C4-2B (cell line): ENCODE measurements around the gene TMEM123.
A peak's percentile ranks its signal among the peaks of the same experiment; 100 is the strongest.

Source experiments
- H3K27ac ChIP-seq: fragments of 450-650 bp; 2 replicates; pipeline ENCODE4 v1.5.1; 2017
- ZFX ChIP-seq: fragments of 450-650 bp; IDR thresholded peaks from 2 replicates; pipeline ENCODE4 v1.6.1; 2017
- TF ChIP-seq, protein P1 (sequence below): fragments of 450-650 bp; conservative IDR thresholded peaks from 2 replicates; pipeline ENCODE4 v1.5.1; 2017; ENCODE audit warnings: mild to moderate bottlenecking

TMEM123 gene

DNA sequence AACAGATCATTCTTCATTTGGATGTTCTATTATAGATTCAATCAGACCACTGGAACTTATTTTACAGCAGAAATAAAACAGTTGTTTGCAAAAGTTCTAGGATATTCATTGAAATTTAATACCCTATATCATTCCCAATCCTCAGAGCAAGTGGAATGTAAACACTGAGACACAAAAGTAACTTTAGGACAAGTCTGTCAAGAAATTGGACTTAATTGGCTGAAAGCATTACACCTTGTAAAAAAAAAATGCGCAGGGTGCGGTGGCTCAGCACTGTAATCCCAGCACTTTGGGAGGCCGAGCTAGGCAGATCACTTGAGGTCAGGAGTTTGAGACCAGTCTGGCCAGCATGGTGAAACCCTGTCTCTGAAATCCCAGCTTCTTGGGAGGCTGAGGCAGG is 29.9 kb upstream of the TMEM123 start:
- TF ChIP-seq, protein P1, sequence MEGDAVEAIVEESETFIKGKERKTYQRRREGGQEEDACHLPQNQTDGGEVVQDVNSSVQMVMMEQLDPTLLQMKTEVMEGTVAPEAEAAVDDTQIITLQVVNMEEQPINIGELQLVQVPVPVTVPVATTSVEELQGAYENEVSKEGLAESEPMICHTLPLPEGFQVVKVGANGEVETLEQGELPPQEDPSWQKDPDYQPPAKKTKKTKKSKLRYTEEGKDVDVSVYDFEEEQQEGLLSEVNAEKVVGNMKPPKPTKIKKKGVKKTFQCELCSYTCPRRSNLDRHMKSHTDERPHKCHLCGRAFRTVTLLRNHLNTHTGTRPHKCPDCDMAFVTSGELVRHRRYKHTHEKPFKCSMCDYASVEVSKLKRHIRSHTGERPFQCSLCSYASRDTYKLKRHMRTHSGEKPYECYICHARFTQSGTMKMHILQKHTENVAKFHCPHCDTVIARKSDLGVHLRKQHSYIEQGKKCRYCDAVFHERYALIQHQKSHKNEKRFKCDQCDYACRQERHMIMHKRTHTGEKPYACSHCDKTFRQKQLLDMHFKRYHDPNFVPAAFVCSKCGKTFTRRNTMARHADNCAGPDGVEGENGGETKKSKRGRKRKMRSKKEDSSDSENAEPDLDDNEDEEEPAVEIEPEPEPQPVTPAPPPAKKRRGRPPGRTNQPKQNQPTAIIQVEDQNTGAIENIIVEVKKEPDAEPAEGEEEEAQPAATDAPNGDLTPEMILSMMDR: no peak
- TF ChIP-seq ZFX: no peak

DNA sequence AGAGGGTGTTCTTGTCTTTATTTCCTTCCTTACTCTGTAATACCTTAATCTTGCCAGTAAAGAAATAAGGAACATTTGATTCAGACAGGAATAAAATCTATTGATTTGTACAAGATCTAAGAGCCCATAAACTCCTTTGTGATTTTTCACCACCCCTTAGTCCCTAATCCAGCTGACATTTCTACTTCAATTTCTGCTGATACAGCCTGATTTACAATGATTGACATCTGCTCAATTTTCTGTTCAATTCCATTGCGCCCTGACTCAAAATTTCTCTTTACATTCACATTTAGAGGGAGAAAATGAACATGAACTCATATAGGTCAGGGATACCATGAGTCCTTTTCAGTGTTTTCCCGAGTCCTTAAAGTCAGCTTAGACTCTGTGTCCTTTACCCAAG is 27.2 kb upstream of the TMEM123 start:
- no peak for TF ChIP-seq ZFX
- TF ChIP-seq, protein P1: no peak
- no peak overlapping the region for H3K27ac ChIP-seq

More for the DNA sequence above, 29.9 kb upstream of the TMEM123 start:
- H3K27ac ChIP-seq: peak overlapping the region; percentile 30; the same call in 1 of the 2 replicates

DNA sequence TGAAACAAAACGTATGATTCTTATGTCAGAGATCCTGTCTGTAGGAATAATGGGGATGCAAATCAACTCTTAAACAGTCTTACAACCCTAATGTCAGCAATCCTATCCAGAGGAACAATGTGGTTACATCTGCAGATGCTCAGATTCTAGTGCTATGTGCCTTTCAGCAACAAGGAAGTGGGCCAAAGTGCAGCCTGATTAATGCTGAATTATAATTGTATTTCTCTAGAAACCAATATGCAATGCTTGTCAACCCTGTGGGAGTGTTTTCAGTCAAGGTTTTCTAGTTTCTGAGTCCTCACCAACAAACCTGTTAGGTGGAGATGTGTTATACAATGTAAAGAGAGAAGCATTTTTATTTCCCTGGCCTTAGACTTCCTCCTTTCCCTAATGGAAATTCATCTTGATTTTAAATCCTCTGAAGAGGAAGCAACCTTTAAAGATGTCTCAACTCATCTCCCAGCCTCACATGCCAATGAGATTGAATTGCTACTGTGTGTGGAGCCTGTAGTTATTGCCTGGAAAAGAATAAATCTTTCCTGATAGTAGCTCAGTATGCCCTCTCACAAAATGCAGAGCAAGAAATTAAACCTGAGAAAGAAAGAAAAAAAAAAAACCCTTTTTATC is 26.2 kb upstream of the TMEM123 start:
- H3K27ac ChIP-seq: no peak overlapping the region
- TF ChIP-seq, protein P1: no peak
- TF ChIP-seq ZFX: no peak

DNA sequence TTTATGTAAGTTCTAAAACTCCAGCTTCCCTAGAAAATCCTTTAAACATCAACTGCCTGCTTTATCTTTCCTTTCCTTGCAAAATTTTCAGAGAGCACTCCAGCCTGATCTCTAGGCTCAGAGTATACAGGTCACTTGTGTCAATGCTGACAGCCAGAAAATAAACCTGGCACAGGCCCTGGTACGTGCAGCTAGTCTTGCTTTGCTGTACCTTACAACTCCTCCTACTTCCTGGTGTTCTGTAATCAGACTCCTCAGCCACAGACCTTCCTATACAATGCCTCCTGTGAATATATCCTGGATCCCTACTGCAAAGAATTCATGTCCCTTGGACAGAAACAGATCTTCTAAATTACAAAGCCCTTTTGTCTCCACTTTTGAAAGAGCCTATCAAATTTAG is 24.2 kb upstream of the TMEM123 start:
- H3K27ac ChIP-seq: peak overlapping the region; percentile 57; the same call in 1 of the 2 replicates
- TF ChIP-seq, protein P1: no peak
- TF ChIP-seq ZFX: no peak

DNA sequence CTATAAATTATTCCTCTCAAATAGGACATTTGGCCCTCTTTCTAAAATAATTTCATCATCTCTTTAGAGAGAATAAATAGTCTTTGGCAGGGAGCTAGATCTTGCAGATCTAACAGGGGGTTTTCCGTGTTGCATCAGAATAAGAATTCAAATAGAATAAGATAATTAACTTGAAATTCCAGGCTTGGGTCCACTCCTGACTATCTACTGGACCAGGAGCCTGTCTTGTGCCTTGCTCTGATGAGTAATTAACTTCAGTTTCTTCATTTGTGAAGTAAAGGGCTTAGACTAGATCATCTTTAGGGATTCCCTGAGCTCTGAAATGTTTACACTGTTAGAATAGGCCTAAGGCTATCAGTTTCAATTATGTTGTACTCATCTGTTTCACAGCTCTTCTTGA is 23.5 kb upstream of the TMEM123 start:
- no peak overlapping the region for H3K27ac ChIP-seq
- no peak for TF ChIP-seq ZFX
- TF ChIP-seq, protein P1: no peak

DNA sequence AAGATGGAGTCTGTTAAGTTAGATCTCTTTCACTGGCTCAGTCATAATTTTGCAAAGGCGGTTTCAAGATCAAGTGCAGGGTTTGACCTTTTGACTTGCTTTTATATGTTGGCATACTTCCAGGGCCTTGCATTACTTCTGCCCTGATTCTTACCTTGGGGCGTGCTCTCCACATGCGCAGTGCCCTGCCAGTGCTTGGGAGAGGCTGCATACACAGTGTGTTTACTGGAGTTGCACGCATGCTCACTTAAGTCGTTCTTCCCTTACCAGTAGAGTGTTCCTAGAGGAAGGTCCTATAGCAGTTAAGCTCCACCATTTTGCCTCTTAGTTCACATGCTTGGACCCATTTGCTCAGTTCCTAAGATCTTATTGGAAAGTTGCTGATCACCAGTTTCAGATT is 21.0 kb upstream of the TMEM123 start:
- TF ChIP-seq ZFX: no peak
- TF ChIP-seq, protein P1: no peak

DNA sequence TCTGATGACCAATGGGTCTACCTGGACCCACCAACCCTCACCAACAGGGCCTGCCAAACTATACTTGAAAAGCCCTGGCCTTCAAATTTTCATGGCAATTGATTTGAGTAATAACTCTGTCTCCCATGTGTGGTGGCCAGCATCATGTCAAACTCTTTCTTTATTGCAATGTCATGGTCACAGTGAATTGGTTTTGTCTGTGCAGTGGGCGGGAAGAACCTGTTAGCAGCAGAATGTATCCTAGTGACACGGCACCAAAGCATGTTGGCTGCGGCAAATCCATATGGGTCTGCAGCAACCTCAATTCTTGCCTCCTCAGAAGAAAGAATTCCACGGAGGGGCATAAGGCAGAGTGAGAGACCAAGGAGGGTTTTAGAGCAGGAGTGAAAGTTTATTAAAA is 19.6 kb upstream of the TMEM123 start:
- TF ChIP-seq ZFX: no peak
- TF ChIP-seq, protein P1: no peak
- H3K27ac ChIP-seq: no peak overlapping the region

More for the DNA sequence above, 21.0 kb upstream of the TMEM123 start:
- no peak overlapping the region for H3K27ac ChIP-seq
